Endodermal cell (in vitro differentiated cells): ENCODE results near the gene TM4SF5. TPM values are rescaled to one million over a fixed set of nuclear protein-coding genes. Genes with fewer than 3 reads are reported as not detected.

Experiments used
- DNase-seq: peaks from one replicate; pipeline ENCODE4 v3.0.0-alpha.2; 2017
- H3K27ac ChIP-seq: 2 replicates; pipeline ENCODE4 v1.5.1; 2013; ENCODE audit warnings: mild to moderate bottlenecking, low read depth, low read length, moderate library complexity
- H3K27me3 ChIP-seq: 2 replicates; pipeline ENCODE4 v1.6.1; 2013; ENCODE audit warnings: mild to moderate bottlenecking, low read length, moderate library complexity; ENCODE audit not compliant: insufficient read depth, control insufficient read depth, poor library complexity, severe bottlenecking
- H3K36me3 ChIP-seq: 2 replicates; pipeline ENCODE4 v1.7.0; 2013; ENCODE audit warnings: mild to moderate bottlenecking, low read length, moderate library complexity; ENCODE audit not compliant: control insufficient read depth, insufficient read depth
- H3K4me1 ChIP-seq: one replicate; pipeline ENCODE4 v1.7.0; 2013; ENCODE audit warnings: low read length; ENCODE audit not compliant: control insufficient read depth, insufficient read depth
- H3K4me3 ChIP-seq: 2 replicates; pipeline ENCODE4 v1.5.1; 2013; ENCODE audit warnings: mild to moderate bottlenecking, low read length, moderate library complexity
- H3K9ac ChIP-seq: 2 replicates; pipeline ENCODE4 v1.6.1; 2013; ENCODE audit warnings: mild to moderate bottlenecking, low read length, moderate library complexity; ENCODE audit not compliant: poor library complexity, severe bottlenecking; ENCODE audit errors: extremely low read depth
- H3K9me3 ChIP-seq: 2 replicates; pipeline ENCODE4 v1.6.1; 2013; ENCODE audit warnings: mild to moderate bottlenecking, low read length, moderate library complexity; ENCODE audit not compliant: control insufficient read depth
- H3K27ac Mint-ChIP-seq: 2 replicates; pipeline ENCODE4 v1.8.0; 2020; ENCODE audit warnings: mixed read lengths
- H3K27me3 Mint-ChIP-seq: 2 replicates; pipeline ENCODE4 v1.8.0; 2021; ENCODE audit warnings: mild to moderate bottlenecking, mixed read lengths; ENCODE audit not compliant: insufficient read depth
- H3K36me3 Mint-ChIP-seq: 2 replicates; pipeline ENCODE4 v1.8.0; 2020; ENCODE audit warnings: low read depth, mixed read lengths
- H3K4me1 Mint-ChIP-seq: 2 replicates; pipeline ENCODE4 v1.8.0; 2020; ENCODE audit warnings: mixed read lengths
- H3K4me3 Mint-ChIP-seq: 2 replicates; pipeline ENCODE4 v1.8.0; 2020; ENCODE audit warnings: mild to moderate bottlenecking, moderate library complexity, mixed read lengths
- H3K9me3 Mint-ChIP-seq: 2 replicates; pipeline ENCODE4 v1.8.0; 2020; ENCODE audit warnings: mild to moderate bottlenecking, mixed read lengths
- CTCF ChIP-seq: fragments of 200-600 bp; sonication (generic); conservative IDR thresholded peaks from 2 replicates; pipeline ENCODE4 v1.5.0; 2021; ENCODE audit warnings: antibody characterized with exemption, mild to moderate bottlenecking
- WGBS, 2 experiments: methylation state at CpG; one replicate each; pipeline versions ENCODE4 v1.1.5 to v1.1.7; 2013; ENCODE audit warnings: missing lambda C conversion rate in 2 of 2, mixed read lengths in 1 of 2; ENCODE audit not compliant: insufficient coverage in 1 of 2, insufficient read length in 1 of 2; 5-methylcytosine and 5-hydroxymethylcytosine counted together
- long read RNA-seq, 4 experiments: library from polyadenylated mRNA in 2 of 4; library from RNA in 1 of 4; library from capped mRNA in 1 of 4; stranded (forward) in 3 of 4; unstranded in 1 of 4; transcript quantifications; one replicate each; pipeline ENCODE4 v2.0.0, GENCODE V29; 2020 to 2021; ENCODE audit warnings: inconsistent platforms in 1 of 4
- polyA plus RNA-seq, 2 experiments: library from polyadenylated mRNA; stranded (reverse); fragments of 50-300 nt; gene quantifications; one replicate each; pipeline ENCODE4 v1.2.3, GENCODE V29; 2013
- total RNA-seq, 2 donors: library from RNA; stranded (reverse); fragmentation: NEBNext Ultra II Directional in 1 of 2; extraction: Animal tissue kit (Norgen Biotek cat#: 25700) in 1 of 2; gene quantifications; 2 replicates in 1 of 2; 3 replicates in 1 of 2; pipeline ENCODE4 v1.2.1, GENCODE V29; 2021

TM4SF5 gene
- not detected for total RNA-seq
- not detected for polyA plus RNA-seq (2013, experiment 1 of 2)
- polyA plus RNA-seq (2013, experiment 2 of 2) = not detected
- long read RNA-seq, experiment 1 = 0 reads
- long read RNA-seq, experiment 2 = 0 reads
- long read RNA-seq, experiment 3 = 0 reads
- long read RNA-seq, experiment 4 = 0 reads

- no peaks in the 10 kb centered on the region for H3K4me1 ChIP-seq
- H3K36me3 ChIP-seq = no peaks in the 10 kb centered on the region
- no peak for DNase-seq
- no peaks in the 10 kb centered on the region for H3K9me3 Mint-ChIP-seq
- H3K9me3 ChIP-seq = no peaks in the 10 kb centered on the region
- no peak within 1 kb of the TSS for H3K27ac ChIP-seq
- H3K4me3 Mint-ChIP-seq = no peak within 1 kb of the TSS
- H3K9ac ChIP-seq = no peak within 1 kb of the TSS
- no peak within 1 kb of the TSS for H3K27ac Mint-ChIP-seq
- peaks cover 20% of the 10 kb centered on the region for H3K27me3 Mint-ChIP-seq
- H3K4me3 ChIP-seq = no peak within 1 kb of the TSS
- no peaks in the 10 kb centered on the region for H3K4me1 Mint-ChIP-seq
- H3K27me3 ChIP-seq = no peaks in the 10 kb centered on the region
- WGBS, 2 experiments = 84 to 91% methylated on average over 8 to 13 of the region's 13 CpGs
- no peak for TF ChIP-seq CTCF
- H3K36me3 Mint-ChIP-seq = no peaks in the 10 kb centered on the region
Measured at GRCh38 chr17:4771519-4772234, at the start of gene TM4SF5. Gene TM4SF5, plus strand, starts transcription at chr17:4771886. Its CDS starts 37 bp downstream, at chr17:4771923.

GRCh38 chr17:4722678-4723240, 48.9 kb upstream of the TM4SF5 start:
- WGBS, 2 experiments = 93 to 95% methylated on average over 16 of the region's 16 CpGs
- no peak overlapping the region for H3K27ac ChIP-seq
- Mint-ChIP-seq H3K9me3 (no peaks in the 10 kb centered on the region), H3K36me3 (peaks cover 21% of the 10 kb centered on the region), H3K4me1 (no peaks in the 10 kb centered on the region), H3K27ac (no peak overlapping the region), H3K27me3 (peaks cover 8% of the 10 kb centered on the region), H3K4me3 (no peak overlapping the region)
- no peak for DNase-seq
- H3K36me3 ChIP-seq = no peaks in the 10 kb centered on the region
- no peaks in the 10 kb centered on the region for H3K4me1 ChIP-seq
- TF ChIP-seq CTCF = no peak
- H3K4me3 ChIP-seq = no peak overlapping the region
- H3K9me3 ChIP-seq = no peaks in the 10 kb centered on the region
- no peaks in the 10 kb centered on the region for H3K27me3 ChIP-seq
- no peak overlapping the region for H3K9ac ChIP-seq

- Histone ChIP-seq H3K27ac (no peak overlapping the region), H3K9ac (no peak overlapping the region), H3K4me3 (no peak overlapping the region), H3K4me1 (no peaks in the 10 kb centered on the region), H3K36me3 (no peaks in the 10 kb centered on the region), H3K9me3 (no peaks in the 10 kb centered on the region), H3K27me3 (no peaks in the 10 kb centered on the region)
- H3K36me3 Mint-ChIP-seq = peaks cover 13% of the 10 kb centered on the region
- no peaks in the 10 kb centered on the region for H3K9me3 Mint-ChIP-seq
- no peak for TF ChIP-seq CTCF
- peaks cover 10% of the 10 kb centered on the region for H3K27me3 Mint-ChIP-seq
- DNase-seq = no peak
- H3K4me1 Mint-ChIP-seq = no peaks in the 10 kb centered on the region
- WGBS, 2 experiments = 88 to 100% methylated on average over 1 to 5 of the region's 5 CpGs
- no peak overlapping the region for H3K27ac Mint-ChIP-seq
- H3K4me3 Mint-ChIP-seq = no peak overlapping the region
Measured at GRCh38 chr17:4724650-4725049, 47.0 kb upstream of the TM4SF5 start.
